Upper lobe of left lung (tissue), 6 donors: ENCODE measurements around the gene GLI3. TPM values are rescaled to one million over a fixed set of nuclear protein-coding genes. Genes with fewer than 3 reads are reported as not detected.

ENCODE experiments used
- ATAC-seq, 2 donors: fragments of 200-7000 bp; cut with Tn5 transposase; one replicate each; pipeline ENCODE4 v1.9.1; 2022; ENCODE audit warnings: mild to moderate bottlenecking in 2 of 2, moderate library complexity in 2 of 2; ENCODE audit not compliant: low FRiP score in 2 of 2
- DNase-seq, 2 donors: peaks; one replicate each; pipeline ENCODE4 v3.0.0-alpha.2; 2019 to 2020
- H3K27ac ChIP-seq, 4 donors: fragments of 200-600 bp; sonication (generic); one replicate each; pipeline ENCODE4 v1.5.1; 2016 to 2019
- H3K27me3 ChIP-seq, 4 donors: fragments of 200-600 bp; sonication (generic); one replicate each; pipeline ENCODE4 v1.5.1; 2017 to 2019
- H3K36me3 ChIP-seq, 4 donors: fragments of 200-600 bp; sonication (generic); one replicate each; pipeline ENCODE4 v1.5.1; 2016 to 2019
- H3K4me1 ChIP-seq, 4 donors: fragments of 200-600 bp; sonication (generic); one replicate each; pipeline ENCODE4 v1.5.1; 2018 to 2019
- H3K4me3 ChIP-seq, 4 donors: fragments of 200-600 bp; sonication (generic); one replicate each; pipeline ENCODE4 v1.5.1; 2017 to 2019; ENCODE audit warnings: mild to moderate bottlenecking in 2 of 4, moderate library complexity in 1 of 4
- H3K9me3 ChIP-seq, 4 donors: fragments of 200-600 bp; sonication (generic); one replicate each; pipeline ENCODE4 v1.5.1; 2018 to 2019
- CTCF ChIP-seq, 6 experiments: fragments of 450-650 bp in 4 of 6; fragments of 200-600 bp in 2 of 6; sonication (generic) in 2 of 6; IDR thresholded peaks; one replicate each; pipeline ENCODE4 v1.5.1; 2016 to 2019; ENCODE audit warnings: antibody characterized with exemption in 6 of 6
- EP300 ChIP-seq, 4 donors: sonication (generic); formaldehyde crosslinking; IDR thresholded peaks; one replicate each; pipeline ENCODE4 v1.5.1; 2017; ENCODE audit warnings: antibody characterized with exemption in 4 of 4, control low read depth in 2 of 4
- POLR2A ChIP-seq, 4 donors: fragments of 450-650 bp; IDR thresholded peaks; one replicate each; pipeline ENCODE4 v1.5.1; 2016 to 2017; ENCODE audit warnings: antibody characterized with exemption in 4 of 4, mild to moderate bottlenecking in 2 of 4
- POLR2AphosphoS5 ChIP-seq, 2 donors: sonication (generic); formaldehyde crosslinking; IDR thresholded peaks; one replicate each; pipeline ENCODE4 v1.5.1; 2017; ENCODE audit warnings: antibody characterized with exemption in 2 of 2
- WGBS, 2 donors: methylation state at CpG; one replicate each; pipeline ENCODE4 v1.1.5; 2017 to 2018; 5-methylcytosine and 5-hydroxymethylcytosine counted together
- total RNA-seq, 6 donors: library from RNA; depleted of rRNA in 4 of 6; stranded (reverse); fragments of >200 nt in 4 of 6; gene quantifications; one replicate each; pipeline versions ENCODE4 v1.1.0 to v1.2.1, GENCODE V29; 2016 to 2021
- donor health status: DM: no; HTN: no; CAD: no; lungs with moderate emphysema.
- donor health status: DM: no; HTN: yes; CAD: no; lungs with severe emphysema.

Gene GLI3
- total RNA-seq, 6 donors from 2014 or later = 5.2 to 19.4 (median 14.9) TPM

DNA sequence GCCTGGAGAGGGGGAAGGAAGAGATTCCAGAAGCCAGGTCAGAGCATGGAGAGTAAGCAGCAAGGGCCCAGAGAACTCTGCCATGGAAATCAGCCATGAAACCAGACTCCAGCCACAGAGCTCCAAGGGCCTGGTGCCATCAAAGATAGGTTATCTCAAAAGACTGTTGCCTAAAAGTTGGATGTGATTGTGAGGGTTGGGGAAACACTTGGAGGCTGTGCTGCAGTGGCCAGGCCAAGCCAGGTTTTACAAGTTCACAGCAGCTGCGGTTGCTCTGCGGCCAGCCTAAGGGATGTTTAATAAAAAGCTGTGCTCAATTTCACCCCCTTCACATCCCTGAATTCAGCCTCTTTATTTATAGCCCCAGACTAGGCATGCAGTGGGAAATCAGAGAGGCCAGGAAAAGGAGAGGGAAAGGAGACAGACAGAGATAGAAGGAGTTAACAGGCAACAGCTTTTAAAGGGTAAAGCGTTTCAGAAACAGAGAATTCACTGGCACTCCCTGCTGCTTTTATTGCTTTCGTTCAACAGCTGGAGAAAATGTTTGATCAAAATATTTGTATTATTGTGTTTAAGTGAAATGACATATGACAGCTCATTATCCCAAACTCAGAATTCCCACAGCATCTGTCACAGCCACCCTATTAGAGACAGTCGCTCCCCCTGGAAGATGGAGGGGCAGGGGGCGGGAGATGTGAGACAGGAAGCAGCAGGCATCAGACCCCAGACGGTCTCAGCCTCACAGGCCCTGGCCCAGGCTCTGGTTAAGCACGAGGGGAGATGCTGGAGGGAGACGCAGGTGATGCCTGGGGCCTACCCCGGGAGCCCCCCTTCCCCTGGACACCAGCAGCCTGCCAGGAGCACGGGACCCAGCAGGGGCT is 140.1 kb downstream of the GLI3 start:
- WGBS, 2 donors = 74 to 77% methylated on average over 11 of the region's 11 CpGs
- H3K9me3 ChIP-seq = no peaks in the 10 kb centered on the region
- H3K4me1 ChIP-seq = peaks cover 20 to 38% (median 26%) of the 10 kb centered on the region in 4 donors
- H3K36me3 ChIP-seq = no peaks in the 10 kb centered on the region
- H3K27ac ChIP-seq = peak overlapping the region in 3 of 4 donors; percentile 6 to 56 (median 16)
- no peaks in the 10 kb centered on the region for H3K27me3 ChIP-seq
- DNase-seq = peak in 1 of 2 donors; percentile 54
- no peak overlapping the region for H3K4me3 ChIP-seq
- ATAC-seq = peak in 1 of 2 donors; percentile 59
- no peak for TF ChIP-seq POLR2A (IDR thresholded peaks at IDR 0.05)
- TF ChIP-seq CTCF (IDR thresholded peaks at IDR 0.05) = no peak
- no peak for TF ChIP-seq POLR2AphosphoS5 (IDR thresholded peaks at IDR 0.05)
- TF ChIP-seq EP300 (IDR thresholded peaks at IDR 0.05) = no peak

DNA sequence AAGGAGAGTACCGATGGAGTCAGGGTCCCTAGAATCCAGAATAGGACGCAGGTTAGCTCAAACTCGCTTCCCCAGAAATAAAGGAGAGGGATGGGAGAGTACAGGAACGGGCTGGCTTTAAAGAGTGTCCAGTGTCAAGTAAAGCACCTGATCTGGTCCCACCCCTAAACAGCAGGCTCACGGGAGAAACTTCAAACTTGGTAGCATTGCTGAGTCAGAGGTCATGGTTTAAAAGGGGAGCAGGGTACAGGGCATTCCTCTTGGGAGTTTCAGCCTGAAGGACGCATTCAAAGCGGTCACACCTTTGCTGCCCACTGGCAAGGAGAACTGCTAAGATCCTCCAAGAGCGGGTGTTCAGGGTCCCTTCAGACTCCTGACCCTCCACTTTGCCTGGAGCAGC is 140.7 kb downstream of the GLI3 start:
- Histone ChIP-seq H3K36me3 (no peaks in the 10 kb centered on the region), H3K4me1 (peaks cover 25 to 45% (median 32%) of the 10 kb centered on the region in 4 donors), H3K27ac (peak overlapping the region in 2 of 4 donors; percentile 6 to 56), H3K9me3 (no peaks in the 10 kb centered on the region), H3K27me3 (no peaks in the 10 kb centered on the region), H3K4me3 (no peak overlapping the region)
- no peak for DNase-seq
- no peak for ATAC-seq
- TF ChIP-seq POLR2A (IDR thresholded peaks at IDR 0.05) (no peak), CTCF (IDR thresholded peaks at IDR 0.05) (no peak), EP300 (IDR thresholded peaks at IDR 0.05) (no peak), POLR2AphosphoS5 (IDR thresholded peaks at IDR 0.05) (no peak)
- WGBS, 2 donors = 77 to 86% methylated on average over 8 of the region's 8 CpGs

GRCh38 chr7:42095791-42096190 is 141.2 kb downstream of the GLI3 start:
- H3K4me1 ChIP-seq = peaks cover 29 to 47% (median 37%) of the 10 kb centered on the region in 4 donors
- H3K27me3 ChIP-seq = no peaks in the 10 kb centered on the region
- H3K36me3 ChIP-seq = no peaks in the 10 kb centered on the region
- ATAC-seq = no peak
- no peak overlapping the region for H3K27ac ChIP-seq
- TF ChIP-seq POLR2A (IDR thresholded peaks at IDR 0.05) = no peak
- no peak for DNase-seq
- WGBS, 2 donors = 76 to 90% methylated on average over 7 of the region's 7 CpGs
- no peaks in the 10 kb centered on the region for H3K9me3 ChIP-seq
- no peak overlapping the region for H3K4me3 ChIP-seq

- no peak for TF ChIP-seq POLR2AphosphoS5 (IDR thresholded peaks at IDR 0.05)
- no peak for TF ChIP-seq EP300 (IDR thresholded peaks at IDR 0.05)
- no peak for TF ChIP-seq CTCF (IDR thresholded peaks at IDR 0.05)
- no peak for TF ChIP-seq POLR2A (IDR thresholded peaks at IDR 0.05)
- no peak overlapping the region for H3K27ac ChIP-seq
- peaks cover 32 to 51% (median 40%) of the 10 kb centered on the region in 4 donors for H3K4me1 ChIP-seq
- no peaks in the 10 kb centered on the region for H3K27me3 ChIP-seq
- H3K9me3 ChIP-seq = no peaks in the 10 kb centered on the region
- no peaks in the 10 kb centered on the region for H3K36me3 ChIP-seq
- no peak for ATAC-seq
- no peak for DNase-seq
- 65 to 77% methylated on average over 2 of the region's 2 CpGs for WGBS, 2 donors
- no peak overlapping the region for H3K4me3 ChIP-seq
Measured at GRCh38 chr7:42093349-42093905, 143.6 kb downstream of the GLI3 start.

DNA sequence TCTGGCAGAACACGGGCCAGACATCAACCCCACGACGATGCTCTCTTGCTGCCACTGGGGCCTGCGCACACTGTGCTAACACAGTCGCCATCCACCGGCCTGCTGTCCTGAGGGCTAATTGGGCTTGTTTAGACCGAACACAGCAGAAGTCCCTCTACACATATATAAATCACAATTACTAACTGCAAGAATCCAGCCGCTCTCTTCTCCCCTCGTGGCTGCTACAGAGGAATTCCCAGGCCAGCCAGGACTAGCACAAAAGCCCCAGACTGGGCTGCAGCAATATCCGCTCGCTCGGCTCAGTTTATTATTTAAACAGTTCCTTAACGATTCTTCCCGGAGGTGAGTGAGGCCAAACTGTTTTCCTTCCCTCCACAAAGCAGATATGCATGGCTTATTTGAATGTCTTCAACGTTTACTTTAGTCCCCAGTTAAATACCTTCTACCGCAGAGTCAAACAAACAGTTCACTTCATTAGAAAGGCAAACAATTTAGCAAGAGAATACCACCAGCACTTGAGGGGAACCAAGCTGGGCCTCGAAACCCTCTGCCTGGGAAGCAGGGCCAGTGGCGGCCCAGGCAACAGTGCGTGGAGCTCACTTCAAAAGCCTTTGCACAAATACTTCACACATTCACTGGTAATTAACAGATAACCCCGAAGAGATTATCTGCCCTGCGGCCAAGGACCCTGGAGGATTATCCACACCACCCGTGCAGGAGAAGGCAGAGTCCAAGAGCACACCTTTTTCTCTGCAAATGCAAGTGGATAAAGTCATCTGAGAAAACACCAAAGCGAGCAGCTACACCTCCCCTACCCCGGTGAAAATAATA is 145.3 kb downstream of the GLI3 start:
- DNase-seq = peak in 1 of 2 donors; percentile 70
- 41 to 50% methylated on average over 17 to 24 of the region's 24 CpGs for WGBS, 2 donors
- Histone ChIP-seq H3K27ac (peak overlapping the region; percentile 18 to 78 (median 50)), H3K4me3 (no peak overlapping the region), H3K27me3 (no peaks in the 10 kb centered on the region), H3K36me3 (no peaks in the 10 kb centered on the region), H3K4me1 (peaks cover 20 to 37% (median 31%) of the 10 kb centered on the region in 4 donors), H3K9me3 (no peaks in the 10 kb centered on the region)
- no peak for TF ChIP-seq POLR2A (IDR thresholded peaks at IDR 0.05)
- no peak for TF ChIP-seq CTCF (IDR thresholded peaks at IDR 0.05)
- no peak for TF ChIP-seq EP300 (IDR thresholded peaks at IDR 0.05)
- TF ChIP-seq POLR2AphosphoS5 (IDR thresholded peaks at IDR 0.05) = no peak
- peak; percentile 28 to 76 for ATAC-seq
